ENCODE data around the gene PRTG. TPM values are rescaled to one million over a fixed set of nuclear protein-coding genes. Genes with fewer than 3 reads are reported as not detected.

The PRTG gene
- total and polyA plus RNA-seq, 4 donors: 0.68 to 21.9 (median 7.2) TPM

GRCh38 chr15:55774113-55774970 lies 31.4 kb upstream of the PRTG start:
- no peak for ATAC-seq (ENCODE audit: insufficient read depth, low FRiP score)
- Histone ChIP-seq H3K9ac (ENCODE audit: insufficient read depth in 1 of 2, low read length in 2 of 2) (no peak overlapping the region), H3K9me3 (ENCODE audit: control insufficient read depth in 4 of 4, insufficient read depth in 3 of 4, low read length in 3 of 4) (no peaks in the 10 kb centered on the region), H3K27ac (ENCODE audit: low read depth in 1 of 2, low read length in 1 of 2) (no peak overlapping the region), H3K4me3 (no peak overlapping the region), H3K36me3 (ENCODE audit: control insufficient read depth in 4 of 4, insufficient read depth in 4 of 4, low read length in 4 of 4) (no peaks in the 10 kb centered on the region), H3K4me1 (ENCODE audit: control insufficient read depth in 5 of 5, insufficient read depth in 5 of 5, low read length in 5 of 5) (peaks cover 0 to 5% (median 0%) of the 10 kb centered on the region in 5 donors), H3K27me3 (ENCODE audit: control insufficient read depth in 3 of 3, insufficient read depth in 3 of 3, low read length in 2 of 3) (no peaks in the 10 kb centered on the region)
- DNase-seq: peak in 2 of 3 donors; percentile 24 to 26
- TF ChIP-seq CTCF (IDR thresholded peaks at IDR 0.05; ENCODE audit: control extremely low read depth, extremely low read depth): peak; percentile 20
- 65 to 68% methylated on average over 9 of the region's 9 CpGs for WGBS, 2 donors

GRCh38 chr15:55770806-55771205 lies 27.9 kb upstream of the PRTG start:
- Histone ChIP-seq H3K27ac (ENCODE audit: low read depth in 1 of 2, low read length in 1 of 2) (no peak overlapping the region), H3K4me1 (ENCODE audit: control insufficient read depth in 5 of 5, insufficient read depth in 5 of 5, low read length in 5 of 5) (peaks cover 0 to 5% (median 0%) of the 10 kb centered on the region in 5 donors), H3K9ac (ENCODE audit: insufficient read depth in 1 of 2, low read length in 2 of 2) (no peak overlapping the region), H3K4me3 (no peak overlapping the region), H3K9me3 (ENCODE audit: control insufficient read depth in 4 of 4, insufficient read depth in 3 of 4, low read length in 3 of 4) (no peaks in the 10 kb centered on the region), H3K27me3 (ENCODE audit: control insufficient read depth in 3 of 3, insufficient read depth in 3 of 3, low read length in 2 of 3) (no peaks in the 10 kb centered on the region), H3K36me3 (ENCODE audit: control insufficient read depth in 4 of 4, insufficient read depth in 4 of 4, low read length in 4 of 4) (no peaks in the 10 kb centered on the region)
- no peak for DNase-seq
- TF ChIP-seq CTCF (IDR thresholded peaks at IDR 0.05; ENCODE audit: control extremely low read depth, extremely low read depth): no peak
- no peak for ATAC-seq (ENCODE audit: insufficient read depth, low FRiP score)
- WGBS, 2 donors: 55 to 56% methylated on average over 4 of the region's 4 CpGs

- 63 to 81% methylated on average over 4 of the region's 4 CpGs for WGBS, 2 donors
- no peaks in the 10 kb centered on the region for H3K27me3 ChIP-seq (ENCODE audit: control insufficient read depth in 3 of 3, insufficient read depth in 3 of 3, low read length in 2 of 3)
- H3K4me3 ChIP-seq: no peak overlapping the region
- H3K36me3 ChIP-seq (ENCODE audit: control insufficient read depth in 4 of 4, insufficient read depth in 4 of 4, low read length in 4 of 4): no peaks in the 10 kb centered on the region
- H3K27ac ChIP-seq (ENCODE audit: low read depth in 1 of 2, low read length in 1 of 2): no peak overlapping the region
- DNase-seq (peak in 1 of 3 donors; percentile 43), ATAC-seq (ENCODE audit: insufficient read depth, low FRiP score) (no peak)
- no peak for TF ChIP-seq CTCF (IDR thresholded peaks at IDR 0.05; ENCODE audit: control extremely low read depth, extremely low read depth)
- H3K9ac ChIP-seq (ENCODE audit: insufficient read depth in 1 of 2, low read length in 2 of 2): no peak overlapping the region
- no peaks in the 10 kb centered on the region for H3K9me3 ChIP-seq (ENCODE audit: control insufficient read depth in 4 of 4, insufficient read depth in 3 of 4, low read length in 3 of 4)
- peaks cover 0 to 5% (median 0%) of the 10 kb centered on the region in 5 donors for H3K4me1 ChIP-seq (ENCODE audit: control insufficient read depth in 5 of 5, insufficient read depth in 5 of 5, low read length in 5 of 5)
Measured at GRCh38 chr15:55770261-55770660, 27.3 kb upstream of the PRTG start.

Measured in lung (tissue), 12 donors.